ENCODE results near the gene RPS29. TPM values are rescaled to one million over a fixed set of nuclear protein-coding genes. Genes with fewer than 3 reads are reported as not detected.

Gene RPS29
- total and polyA plus RNA-seq, 2 of the 13 experiments (the other 11 are each of a cell fraction or from before 2014, with no cell fraction given): 4,303 to 8,215 TPM

- no peak for TF ChIP-seq HOXA7 (CRISPR knock-in tag; IDR thresholded peaks at IDR 0.05)
- TF ChIP-seq SP140L (CRISPR knock-in tag; IDR thresholded peaks at IDR 0.05; ENCODE audit: borderline replicate concordance): peak; percentile 59; the same call in 1 of the 2 replicates
- TF ChIP-seq ZNF713 (CRISPR knock-in tag; IDR thresholded peaks at IDR 0.05): no peak
- TF ChIP-seq ZNF251 (CRISPR knock-in tag; IDR thresholded peaks at IDR 0.05): no peak
- TF ChIP-seq ZNF644 (CRISPR knock-in tag; IDR thresholded peaks at IDR 0.05; ENCODE audit: low read depth): no peak
- no peak for TF ChIP-seq ZBTB44 (CRISPR knock-in tag; IDR thresholded peaks at IDR 0.05)
- peak; percentile 19; the same call in 1 of the 2 replicates for TF ChIP-seq ZSCAN20 (CRISPR knock-in tag; IDR thresholded peaks at IDR 0.05; ENCODE audit: borderline replicate concordance)
- no peak for TF ChIP-seq EHMT2 (IDR thresholded peaks at IDR 0.05; ENCODE audit: borderline replicate concordance, low read depth, low read length)
- TF ChIP-seq, protein P1, sequence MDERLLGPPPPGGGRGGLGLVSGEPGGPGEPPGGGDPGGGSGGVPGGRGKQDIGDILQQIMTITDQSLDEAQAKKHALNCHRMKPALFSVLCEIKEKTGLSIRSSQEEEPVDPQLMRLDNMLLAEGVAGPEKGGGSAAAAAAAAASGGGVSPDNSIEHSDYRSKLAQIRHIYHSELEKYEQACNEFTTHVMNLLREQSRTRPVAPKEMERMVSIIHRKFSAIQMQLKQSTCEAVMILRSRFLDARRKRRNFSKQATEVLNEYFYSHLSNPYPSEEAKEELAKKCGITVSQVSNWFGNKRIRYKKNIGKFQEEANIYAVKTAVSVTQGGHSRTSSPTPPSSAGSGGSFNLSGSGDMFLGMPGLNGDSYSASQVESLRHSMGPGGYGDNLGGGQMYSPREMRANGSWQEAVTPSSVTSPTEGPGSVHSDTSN (CRISPR knock-in tag; IDR thresholded peaks at IDR 0.05): peak; percentile 97
- no peak for TF ChIP-seq MAFK (conservative IDR thresholded peaks at IDR 0.05 in 1 of 2, IDR thresholded peaks at IDR 0.05 in 1 of 2; ENCODE audit: low read length in 2 of 2)
- no peak for TF ChIP-seq MTF2 (CRISPR knock-in tag; IDR thresholded peaks at IDR 0.05; ENCODE audit: borderline replicate concordance)
- TF ChIP-seq MTF1 (CRISPR knock-in tag; IDR thresholded peaks at IDR 0.05): peak; percentile 40; the same call in 1 of the 2 replicates
- TF ChIP-seq ZSCAN5A (CRISPR knock-in tag; IDR thresholded peaks at IDR 0.05; ENCODE audit: borderline replicate concordance): peak; percentile 73; the same call in 1 of the 2 replicates
- TF ChIP-seq NONO (IDR thresholded peaks at IDR 0.05): no peak
- no peak; the same call in none of the 2 replicates for TF ChIP-seq NONO (CRISPR knock-in tag; conservative IDR thresholded peaks at IDR 0.05)
- no peak for TF ChIP-seq SNRNP70 (IDR thresholded peaks at IDR 0.05; ENCODE audit: low read depth, low read length)
- TF ChIP-seq PPARG (CRISPR knock-in tag; conservative IDR thresholded peaks at IDR 0.05): no peak; the same call in 1 of the 2 replicates
- no peak for TF ChIP-seq STAT6 (CRISPR knock-in tag; IDR thresholded peaks at IDR 0.05; ENCODE audit: borderline replicate concordance)
- TF ChIP-seq HDAC1 (CRISPR knock-in tag; IDR thresholded peaks at IDR 0.05): peak; percentile 66
- no peak for TF ChIP-seq MBNL3 (CRISPR knock-in tag; conservative IDR thresholded peaks at IDR 0.05)
- no peak for TF ChIP-seq TERF1 (CRISPR knock-in tag; IDR thresholded peaks at IDR 0.05)
Measured at GRCh38 chr14:49620182-49621113, 34.3 kb upstream of the RPS29 start, which contains the start of the genes MGAT2 and RPL36AL (continued).
